GM12801 (cell line): Measurements from ENCODE around the gene PCMTD2.

Experiments used
- TF ChIP-seq, protein P1 (sequence below): IDR thresholded peaks from one replicate; pipeline ENCODE4 v1.5.1; 2011; ENCODE audit warnings: control low read depth; ENCODE audit not compliant: insufficient read length; ENCODE audit errors: extremely low read depth

The PCMTD2 gene

GRCh38 chr20:64212755-64213154, 42.8 kb upstream of the PCMTD2 start:
- TF ChIP-seq, protein P1, sequence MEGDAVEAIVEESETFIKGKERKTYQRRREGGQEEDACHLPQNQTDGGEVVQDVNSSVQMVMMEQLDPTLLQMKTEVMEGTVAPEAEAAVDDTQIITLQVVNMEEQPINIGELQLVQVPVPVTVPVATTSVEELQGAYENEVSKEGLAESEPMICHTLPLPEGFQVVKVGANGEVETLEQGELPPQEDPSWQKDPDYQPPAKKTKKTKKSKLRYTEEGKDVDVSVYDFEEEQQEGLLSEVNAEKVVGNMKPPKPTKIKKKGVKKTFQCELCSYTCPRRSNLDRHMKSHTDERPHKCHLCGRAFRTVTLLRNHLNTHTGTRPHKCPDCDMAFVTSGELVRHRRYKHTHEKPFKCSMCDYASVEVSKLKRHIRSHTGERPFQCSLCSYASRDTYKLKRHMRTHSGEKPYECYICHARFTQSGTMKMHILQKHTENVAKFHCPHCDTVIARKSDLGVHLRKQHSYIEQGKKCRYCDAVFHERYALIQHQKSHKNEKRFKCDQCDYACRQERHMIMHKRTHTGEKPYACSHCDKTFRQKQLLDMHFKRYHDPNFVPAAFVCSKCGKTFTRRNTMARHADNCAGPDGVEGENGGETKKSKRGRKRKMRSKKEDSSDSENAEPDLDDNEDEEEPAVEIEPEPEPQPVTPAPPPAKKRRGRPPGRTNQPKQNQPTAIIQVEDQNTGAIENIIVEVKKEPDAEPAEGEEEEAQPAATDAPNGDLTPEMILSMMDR: no peak

- TF ChIP-seq, protein P1: no peak
Measured at GRCh38 chr20:64214113-64214512, 41.4 kb upstream of the PCMTD2 start.

- TF ChIP-seq, protein P1: no peak
Measured at GRCh38 chr20:64214952-64215351, 40.6 kb upstream of the PCMTD2 start.

DNA sequence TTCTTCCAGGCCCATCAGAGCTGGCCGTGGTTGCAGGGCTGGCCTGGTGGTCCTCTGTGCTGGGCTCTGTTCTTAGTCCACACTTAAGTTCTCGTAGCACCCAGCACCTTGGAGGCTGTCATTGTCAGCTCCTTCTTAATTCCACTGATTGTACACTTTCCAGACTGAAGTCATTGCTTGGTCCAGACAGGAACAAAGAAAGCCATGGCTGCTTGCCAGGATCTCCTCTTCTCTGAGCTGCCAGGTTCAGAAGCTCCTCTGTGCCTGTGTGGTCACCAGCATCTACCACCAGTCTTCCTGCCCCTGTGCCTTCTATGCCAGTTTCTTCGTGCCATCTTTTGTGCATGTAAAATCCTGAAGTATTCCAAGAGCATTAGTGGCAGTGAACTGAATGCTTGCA, 39.5 kb upstream of the PCMTD2 start:
- TF ChIP-seq, protein P1: no peak

DNA sequence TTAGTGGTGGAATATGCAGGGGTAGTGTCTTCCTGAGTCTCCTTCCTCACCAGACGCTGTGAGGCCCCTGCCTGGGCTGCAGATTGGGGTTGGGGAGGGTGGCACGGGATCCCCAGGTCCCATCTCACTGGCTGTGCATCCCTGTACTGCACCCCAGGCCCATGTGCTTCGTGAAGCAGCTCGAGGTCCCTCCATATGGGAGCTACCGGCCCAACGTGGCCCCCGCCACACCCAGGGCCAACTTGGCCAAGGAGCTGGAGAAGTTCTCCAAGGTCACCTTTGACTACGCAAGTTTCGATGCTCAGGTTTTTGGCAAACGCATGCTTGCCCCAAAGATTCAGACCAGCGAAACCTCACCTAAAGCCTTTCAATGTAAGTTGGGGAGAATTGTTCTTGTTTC, 38.6 kb upstream of the PCMTD2 start:
- TF ChIP-seq, protein P1: no peak

GRCh38 chr20:64217539-64218221, 37.9 kb upstream of the PCMTD2 start:
- TF ChIP-seq, protein P1: no peak

DNA sequence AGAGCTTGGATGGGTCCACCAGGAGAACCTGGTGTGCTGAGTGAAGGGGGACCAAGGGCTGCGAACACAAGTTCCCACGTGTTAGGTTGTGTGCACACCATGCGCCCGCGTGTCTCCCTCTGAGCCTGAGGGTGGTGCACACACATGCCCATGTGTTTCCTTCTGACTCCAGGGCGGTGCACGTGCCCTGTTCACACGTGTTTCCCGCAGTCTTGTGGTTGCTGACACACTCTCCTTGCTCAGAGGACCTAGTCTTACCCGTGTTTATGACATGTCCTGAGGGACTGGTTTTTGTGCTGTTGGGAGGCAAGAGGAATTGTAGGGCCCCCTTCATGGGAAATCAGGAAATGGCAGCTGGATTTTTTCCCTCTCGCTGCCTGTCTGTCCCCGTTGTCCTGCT, 36.3 kb upstream of the PCMTD2 start:
- TF ChIP-seq, protein P1: no peak
